ENCODE data around the gene SFXN2.
A peak's percentile ranks its signal among the peaks of the same experiment; 100 is the strongest.

Gene SFXN2

GRCh38 chr10:102668326-102669107, 45.9 kb upstream of the SFXN2 start:
- H2AFZ ChIP-seq (ENCODE audit: low read length): no peak overlapping the region
- no peak overlapping the region for H3K4me3 ChIP-seq (ENCODE audit: low read length)
- H3K27ac ChIP-seq (ENCODE audit: low read length): no peak overlapping the region
- no peak for DNase-seq
- H3K9me2 ChIP-seq (replicated peaks; ENCODE audit: insufficient read depth, low read length): no peaks in the 10 kb centered on the region
- H3K27me3 ChIP-seq (replicated peaks; ENCODE audit: insufficient read depth, low read length): no peaks in the 10 kb centered on the region
- H3K79me2 ChIP-seq (ENCODE audit: low read length): no peaks in the 10 kb centered on the region
- H3K36me3 ChIP-seq (replicated peaks; ENCODE audit: insufficient read depth, low read length): no peaks in the 10 kb centered on the region
- H3K4me1 ChIP-seq (ENCODE audit: low read length): no peaks in the 10 kb centered on the region
- H4K20me1 ChIP-seq (ENCODE audit: insufficient read depth, low read length): no peaks in the 10 kb centered on the region
- no peaks in the 10 kb centered on the region for H3F3A ChIP-seq (ENCODE audit: insufficient read depth, low read length)
- no peaks in the 10 kb centered on the region for H3K9me3 ChIP-seq (replicated peaks; ENCODE audit: insufficient read depth, low read length)
- H3K4me2 ChIP-seq (ENCODE audit: low read depth, low read length): no peak overlapping the region
- no peak for TF ChIP-seq EZH2phosphoT487 (IDR thresholded peaks at IDR 0.05; ENCODE audit: low read length)
- TF ChIP-seq CTCF (IDR thresholded peaks at IDR 0.05; ENCODE audit: low read length): no peak
- TF ChIP-seq EZH2 (optimal IDR thresholded peaks at IDR 0.05; ENCODE audit: low read depth, low read length): no peak
- H3K9ac ChIP-seq (ENCODE audit: low read length): no peak overlapping the region

GRCh38 chr10:102669206-102670064, 45.0 kb upstream of the SFXN2 start:
- Histone ChIP-seq H3K4me2 (ENCODE audit: low read depth, low read length) (no peak overlapping the region), H3K9me3 (replicated peaks; ENCODE audit: insufficient read depth, low read length) (no peaks in the 10 kb centered on the region), H3K9me2 (replicated peaks; ENCODE audit: insufficient read depth, low read length) (no peaks in the 10 kb centered on the region), H2AFZ (ENCODE audit: low read length) (no peak overlapping the region), H3K4me3 (ENCODE audit: low read length) (no peak overlapping the region), H3K4me1 (ENCODE audit: low read length) (no peaks in the 10 kb centered on the region), H4K20me1 (ENCODE audit: insufficient read depth, low read length) (no peaks in the 10 kb centered on the region), H3K27me3 (replicated peaks; ENCODE audit: insufficient read depth, low read length) (no peaks in the 10 kb centered on the region), H3K79me2 (ENCODE audit: low read length) (no peaks in the 10 kb centered on the region), H3K9ac (ENCODE audit: low read length) (no peak overlapping the region), H3K36me3 (replicated peaks; ENCODE audit: insufficient read depth, low read length) (no peaks in the 10 kb centered on the region), H3K27ac (ENCODE audit: low read length) (no peak overlapping the region), H3F3A (ENCODE audit: insufficient read depth, low read length) (no peaks in the 10 kb centered on the region)
- TF ChIP-seq EZH2 (optimal IDR thresholded peaks at IDR 0.05; ENCODE audit: low read depth, low read length) (no peak), CTCF (IDR thresholded peaks at IDR 0.05; ENCODE audit: low read length) (peak; percentile 65)
- DNase-seq: peak; percentile 5

- Histone ChIP-seq H3K27me3 (replicated peaks; ENCODE audit: insufficient read depth, low read length) (no peaks in the 10 kb centered on the region), H3K4me1 (ENCODE audit: low read length) (no peaks in the 10 kb centered on the region), H4K20me1 (ENCODE audit: insufficient read depth, low read length) (no peaks in the 10 kb centered on the region), H3K79me2 (ENCODE audit: low read length) (no peaks in the 10 kb centered on the region), H3K9me2 (replicated peaks; ENCODE audit: insufficient read depth, low read length) (no peaks in the 10 kb centered on the region), H3K4me2 (ENCODE audit: low read depth, low read length) (no peak overlapping the region), H3K4me3 (ENCODE audit: low read length) (no peak overlapping the region), H3K9ac (ENCODE audit: low read length) (no peak overlapping the region), H3F3A (ENCODE audit: insufficient read depth, low read length) (no peaks in the 10 kb centered on the region), H3K27ac (ENCODE audit: low read length) (no peak overlapping the region), H2AFZ (ENCODE audit: low read length) (no peak overlapping the region), H3K9me3 (replicated peaks; ENCODE audit: insufficient read depth, low read length) (no peaks in the 10 kb centered on the region), H3K36me3 (replicated peaks; ENCODE audit: insufficient read depth, low read length) (no peaks in the 10 kb centered on the region)
- no peak for DNase-seq
- TF ChIP-seq EZH2 (optimal IDR thresholded peaks at IDR 0.05; ENCODE audit: low read depth, low read length) (no peak), EZH2phosphoT487 (IDR thresholded peaks at IDR 0.05; ENCODE audit: low read length) (no peak), CTCF (IDR thresholded peaks at IDR 0.05; ENCODE audit: low read length) (no peak)
Measured at GRCh38 chr10:102670065-102670670, 44.3 kb upstream of the SFXN2 start.
